HG03045 (cell line): ENCODE data around the gene CIITA.
"Not testable (repeated sequence)": the region's sequence is repeated elsewhere in the genome, so short reads cannot be mapped to it uniquely, and the experiment has no call there.

Experiments
- ATAC-seq: cut with Tn5 transposase; IDR thresholded peaks from one replicate; pipeline ENCODE4 v1.9.1; 2021; ENCODE audit warnings: mild to moderate bottlenecking, moderate library complexity; ENCODE audit not compliant: unreplicated experiment

CIITA gene

DNA sequence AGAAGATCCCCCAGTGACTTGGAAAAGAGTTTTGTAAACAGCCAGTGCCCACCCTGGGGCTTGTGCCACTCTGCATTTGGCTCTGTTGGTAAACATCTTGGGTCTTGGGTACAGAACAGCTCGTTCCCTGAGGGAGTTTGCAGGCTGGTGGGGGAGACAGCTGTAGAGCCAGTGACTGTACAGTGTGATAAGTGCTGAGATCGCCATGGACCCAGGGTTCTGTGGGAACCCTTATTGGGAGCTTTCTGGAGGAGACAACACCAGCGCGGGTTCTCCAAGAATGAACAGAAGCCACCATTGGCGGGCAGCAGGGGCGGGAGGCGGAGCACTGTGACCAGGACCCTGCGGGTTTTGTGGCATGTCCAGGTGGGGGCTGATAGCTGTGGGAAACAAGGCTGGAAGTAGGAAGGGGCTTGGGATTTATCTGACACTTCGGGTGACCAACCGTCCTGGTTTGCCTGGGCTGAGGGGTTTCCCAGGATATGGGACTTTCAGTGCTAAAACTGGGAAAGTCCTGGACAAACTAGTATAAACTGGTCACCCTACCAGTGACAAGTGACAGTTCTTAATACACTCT, 70.3 kb downstream of the CIITA start:
- ATAC-seq, result no peak

DNA sequence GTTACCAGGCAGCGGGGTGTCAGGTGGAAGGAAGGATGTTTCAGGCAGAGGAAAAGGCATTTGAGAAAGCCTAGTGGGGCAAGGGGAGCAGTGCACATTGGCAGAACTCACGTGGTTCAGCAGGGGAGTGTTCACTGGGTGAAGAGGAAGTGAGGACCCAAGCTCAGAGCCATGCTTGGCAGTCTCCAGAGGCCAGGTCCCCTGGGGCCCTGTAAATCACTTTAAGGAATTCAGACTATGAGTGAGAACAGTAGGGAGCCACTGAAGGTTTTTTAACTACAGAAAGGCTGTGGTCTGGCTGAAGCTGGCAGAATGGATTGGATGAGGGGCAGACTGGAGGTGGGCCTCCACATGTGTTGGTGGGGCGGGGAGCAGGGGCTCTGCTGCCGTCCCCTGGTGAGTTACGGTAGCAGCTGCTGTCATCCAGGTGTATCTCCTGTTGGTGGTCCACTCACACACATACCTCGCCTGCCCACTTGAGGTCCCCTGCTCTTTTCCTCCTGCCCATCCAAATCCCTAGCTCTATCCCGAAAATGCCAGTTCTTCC, 72.5 kb downstream of the CIITA start:
- ATAC-seq, result no peak

DNA sequence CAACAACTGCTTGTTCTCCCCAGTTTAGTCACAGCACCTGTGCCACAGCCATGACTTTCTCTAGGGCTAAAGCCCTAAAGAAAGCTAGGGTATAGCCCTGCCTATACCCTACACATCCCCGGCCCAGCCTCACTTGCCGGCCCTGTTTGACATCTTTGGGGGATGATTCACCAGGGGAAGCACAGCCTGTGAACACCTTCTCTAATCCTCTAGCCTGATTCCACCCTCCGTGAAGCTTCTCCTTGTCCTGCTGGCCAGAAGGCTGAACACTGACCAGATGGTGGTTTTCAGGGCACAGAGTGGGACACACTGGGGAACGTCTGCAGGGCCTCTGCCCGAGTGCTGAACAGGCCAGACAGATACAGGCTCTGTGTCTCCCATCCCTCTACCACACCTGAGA, 73.4 kb downstream of the CIITA start:
- no peak for ATAC-seq

DNA sequence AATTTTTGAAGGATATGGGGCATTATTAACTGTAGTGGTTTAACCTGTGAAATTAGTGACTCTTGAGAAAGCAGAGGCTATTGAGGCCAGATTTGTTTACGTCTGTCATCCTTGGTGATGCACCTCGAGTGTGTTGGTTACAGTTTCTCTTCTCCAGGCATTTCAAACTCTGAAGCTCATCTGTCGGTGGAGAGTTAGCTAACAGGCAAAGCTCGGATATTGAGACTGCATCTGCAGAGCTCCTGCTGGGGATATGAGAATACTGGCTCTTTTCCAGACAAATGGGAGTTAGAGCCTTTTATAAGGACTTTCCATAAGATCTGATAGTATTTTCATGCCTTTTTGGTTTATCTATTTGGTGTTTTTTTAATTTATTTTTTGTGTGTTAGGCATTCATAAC, 74.0 kb downstream of the CIITA start:
- ATAC-seq, result no peak

DNA sequence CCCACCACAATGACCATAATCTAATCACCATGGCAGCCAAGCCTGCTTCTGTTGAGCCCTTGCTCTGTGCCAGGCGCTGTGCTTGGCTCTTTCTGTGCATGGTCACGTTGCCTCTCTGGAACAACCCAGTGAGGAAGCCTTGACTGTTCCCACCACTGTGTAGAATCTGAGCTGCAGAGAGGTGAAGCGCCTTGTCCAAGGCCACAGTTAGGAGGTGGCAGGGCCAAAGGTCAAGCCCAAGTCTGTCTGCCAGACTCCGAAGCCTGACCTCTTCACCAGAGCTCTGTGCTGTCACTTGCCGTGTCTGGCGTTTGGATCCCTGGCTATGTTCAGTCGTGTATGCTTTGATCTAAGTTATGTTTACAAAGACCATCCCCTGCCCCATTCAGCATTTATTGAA, 77.9 kb downstream of the CIITA start:
- no peak for ATAC-seq

DNA sequence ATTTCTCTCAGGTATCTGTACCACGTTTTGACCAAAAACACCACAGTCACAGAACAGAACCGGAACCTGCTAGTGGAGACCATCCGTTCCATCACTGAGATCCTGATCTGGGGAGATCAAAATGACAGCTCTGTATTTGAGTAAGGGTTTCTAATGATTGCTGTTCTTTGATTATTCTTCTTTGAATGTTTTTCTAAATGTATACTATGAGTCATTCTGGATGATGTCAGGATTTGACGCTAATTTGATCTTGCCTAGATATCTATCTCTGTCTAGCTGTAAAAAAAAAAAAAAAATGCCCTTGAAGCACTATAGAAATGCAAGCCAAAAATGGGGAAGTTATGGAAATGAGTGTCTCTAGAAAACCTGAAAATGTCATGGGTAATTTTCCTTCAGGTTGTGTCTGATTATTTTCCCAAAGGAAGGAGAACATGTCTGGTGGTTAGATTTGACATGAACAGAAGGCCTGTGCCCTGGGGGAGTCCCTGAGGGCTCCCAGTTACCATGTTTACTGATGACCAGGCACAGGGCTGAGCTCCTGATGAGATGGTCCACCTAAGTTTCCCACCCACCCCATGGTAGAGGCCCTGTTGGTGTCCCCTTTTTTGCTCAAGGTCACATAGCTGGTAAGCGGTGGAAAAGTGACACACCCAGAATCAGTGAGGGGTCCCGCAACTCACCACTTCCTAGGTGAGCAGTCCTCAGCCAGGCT, 80.9 kb downstream of the CIITA start:
- ATAC-seq, result no peak

DNA sequence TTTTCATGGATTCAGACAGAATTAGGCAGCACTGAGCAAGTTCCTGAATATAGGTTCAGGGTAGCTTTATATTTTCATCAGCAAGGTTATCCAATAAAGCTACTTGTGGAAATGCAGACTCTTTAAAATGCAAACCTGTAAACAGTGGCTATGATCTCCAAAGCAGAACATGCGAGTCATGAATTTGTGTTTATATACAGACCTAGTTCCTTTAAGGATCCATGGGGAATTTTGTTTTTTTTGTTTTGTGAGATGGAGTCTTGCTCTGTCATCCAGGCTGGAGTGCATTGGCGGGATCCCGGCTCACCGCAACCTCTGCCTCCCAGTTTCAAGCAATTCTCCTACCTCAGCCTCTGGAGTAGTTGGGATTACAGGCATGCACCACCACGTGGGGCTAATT, 82.2 kb downstream of the CIITA start:
- ATAC-seq, result no peak

DNA sequence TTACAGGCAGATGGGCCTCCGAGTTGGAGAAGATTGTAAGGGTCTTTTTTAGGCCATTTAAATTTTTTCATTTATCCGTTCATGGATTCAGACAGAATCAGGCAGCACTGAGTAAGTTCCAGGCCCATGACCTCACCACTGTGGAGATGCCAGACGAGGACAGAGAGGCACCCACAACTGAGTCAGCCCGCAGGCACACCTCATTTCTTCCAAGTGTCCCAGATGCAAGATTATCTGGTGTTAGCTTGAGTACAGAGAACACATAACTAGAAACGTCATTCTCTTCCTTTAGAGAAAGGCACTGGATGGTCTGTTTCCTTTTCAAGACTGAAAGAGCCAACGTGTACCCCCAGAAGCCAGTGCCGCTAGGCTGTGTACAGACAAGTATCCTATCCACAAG, 84.2 kb downstream of the CIITA start:
- no peak for ATAC-seq

DNA sequence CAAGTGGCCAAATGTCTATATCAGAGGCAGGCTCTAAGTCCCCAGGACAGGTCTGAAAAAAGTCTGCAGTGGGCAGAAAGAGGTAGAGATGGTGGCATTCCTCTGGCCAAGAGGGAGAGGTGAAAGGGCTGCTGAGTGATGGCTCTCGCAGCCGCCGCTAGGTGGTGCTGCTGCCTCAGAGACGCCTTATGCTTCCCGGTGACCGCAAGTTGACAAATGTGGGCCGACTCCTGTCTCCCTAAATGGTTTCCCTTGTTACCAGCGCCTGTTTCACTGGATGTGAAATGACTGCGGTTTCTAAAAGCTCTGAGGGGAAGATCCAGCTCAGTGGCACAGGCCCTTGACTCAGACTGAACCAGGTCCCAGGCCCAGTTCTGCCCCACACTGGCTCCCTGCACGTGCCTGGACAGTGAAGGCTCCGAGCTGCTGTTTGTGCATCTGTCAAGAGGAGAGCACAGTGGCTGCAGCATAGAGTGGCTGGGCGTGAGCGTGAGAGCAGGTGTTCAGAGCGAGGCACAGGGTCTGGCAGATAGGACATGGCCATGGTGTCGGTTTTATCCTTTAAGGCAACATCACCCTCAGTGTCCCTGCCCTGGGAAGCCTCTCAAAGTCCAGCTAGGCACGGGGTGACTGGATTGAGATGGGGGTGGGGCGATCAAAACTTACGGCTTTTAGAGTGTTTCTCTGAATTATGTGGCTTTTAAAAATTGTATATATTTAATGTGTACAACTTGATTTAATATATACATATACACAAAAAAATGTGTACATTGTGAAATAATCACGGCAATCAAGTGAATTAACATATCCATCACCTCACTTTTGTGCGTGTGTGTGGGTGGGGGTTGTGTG, 87.3 kb downstream of the CIITA start:
- peak; percentile 55 for ATAC-seq

DNA sequence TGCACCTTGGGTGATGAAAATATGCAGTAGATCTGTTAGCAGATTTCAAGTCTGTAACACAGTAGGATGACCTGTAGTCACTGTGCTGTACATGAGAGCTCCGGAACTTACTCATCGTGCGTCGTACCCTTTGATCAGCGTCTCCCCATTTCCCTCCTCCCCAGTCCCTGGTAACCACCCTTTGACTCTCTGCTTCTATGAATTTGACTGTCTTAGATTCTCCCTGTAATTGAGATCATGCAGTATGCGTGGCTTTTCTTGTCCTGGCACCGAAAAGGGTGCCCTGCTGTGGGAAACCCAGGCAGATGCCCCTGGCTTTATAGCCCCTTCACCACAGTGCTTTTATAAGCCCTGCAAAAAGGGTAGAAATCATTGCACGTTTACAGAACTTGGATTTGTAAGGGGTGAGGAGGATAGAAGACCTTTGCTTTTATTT, 87.9 kb downstream of the CIITA start:
- no peak for ATAC-seq

DNA sequence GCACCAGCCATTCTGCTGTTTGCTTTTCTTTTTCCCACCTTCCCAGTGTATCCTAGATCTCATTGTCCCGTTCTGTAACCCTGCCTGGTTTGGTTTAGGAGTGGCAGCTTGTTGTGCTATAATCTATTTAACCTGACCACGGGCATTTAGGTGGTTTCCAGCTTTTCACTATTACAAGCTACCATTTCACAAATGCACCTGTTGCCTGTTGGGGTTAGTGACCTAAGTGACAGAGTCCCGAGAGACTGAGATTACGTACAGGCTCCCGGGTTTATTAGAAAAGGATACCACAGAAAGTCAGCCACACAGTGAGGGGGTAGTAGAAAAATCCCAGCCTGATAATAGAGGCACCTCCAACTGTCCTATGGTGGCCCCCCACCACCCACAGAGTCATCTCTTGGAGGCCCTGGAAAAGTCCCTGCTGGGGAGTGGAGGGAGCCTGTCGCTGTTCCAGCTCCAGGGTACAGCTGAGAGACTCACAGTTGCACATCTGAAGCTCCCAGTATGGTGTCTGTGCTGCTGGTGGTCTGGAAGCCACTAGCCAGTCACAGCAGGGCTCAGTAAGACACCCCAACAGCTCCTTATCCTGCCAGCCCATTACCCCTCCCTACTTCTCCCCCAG, 88.5 kb downstream of the CIITA start:
- ATAC-seq, result peak; percentile 48

DNA sequence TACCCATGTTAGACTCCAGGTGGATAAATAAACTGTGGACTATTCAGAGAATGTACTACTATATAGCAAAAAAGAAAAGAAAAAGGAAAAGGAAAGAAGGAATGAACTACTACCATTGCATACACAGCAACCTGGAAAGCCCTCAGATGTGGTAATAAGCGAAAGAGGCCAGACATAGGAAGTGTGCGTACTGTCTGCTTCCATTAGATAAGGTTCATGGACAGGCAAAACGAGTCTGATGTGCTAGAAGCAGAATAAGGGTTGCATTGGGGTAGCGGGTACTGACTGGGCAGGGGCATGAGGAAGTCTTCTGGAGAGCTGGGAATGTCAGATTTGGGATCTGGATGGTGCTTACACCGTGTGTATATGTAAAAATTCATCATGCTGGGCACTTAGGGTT, 89.1 kb downstream of the CIITA start:
- no peak for ATAC-seq

DNA sequence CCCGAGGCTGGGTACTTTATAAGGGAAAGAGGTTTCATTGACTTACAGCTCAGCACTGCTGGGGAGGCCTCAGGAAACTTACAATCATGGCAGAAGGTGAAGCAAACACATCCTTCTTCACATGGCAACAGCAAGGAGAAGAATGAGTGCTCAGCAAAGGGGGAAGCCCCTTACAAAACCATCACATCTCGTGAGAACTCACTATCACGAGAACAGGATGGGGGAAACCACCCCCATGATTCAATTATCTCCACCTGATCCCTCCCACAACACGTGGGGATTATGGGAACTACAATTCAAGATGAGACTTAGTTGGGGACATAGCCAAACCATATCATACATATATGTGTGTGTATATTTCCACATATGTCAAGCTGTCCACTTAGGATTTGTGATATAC, 89.6 kb downstream of the CIITA start:
- not testable (repeated sequence) for ATAC-seq

DNA sequence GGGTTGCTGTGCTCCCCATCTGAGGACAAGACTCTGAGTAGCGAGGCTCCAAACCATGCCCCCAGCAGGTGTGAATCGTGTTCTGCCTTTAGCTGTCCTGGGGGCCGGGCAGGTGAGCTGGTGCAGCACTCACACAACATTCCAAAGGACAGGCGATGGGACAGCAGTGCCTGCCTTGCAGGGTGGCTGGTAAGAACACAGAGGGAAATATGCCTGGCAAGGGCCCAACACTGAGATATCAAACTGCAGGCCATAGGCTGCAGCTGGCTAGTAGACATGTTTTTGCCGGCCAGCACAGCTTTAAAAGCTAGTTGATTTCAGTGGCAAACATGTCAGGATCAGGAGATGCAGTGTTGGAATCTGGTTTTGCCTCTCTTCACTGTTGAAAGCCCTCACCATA, 91.0 kb downstream of the CIITA start:
- ATAC-seq, result no peak

DNA sequence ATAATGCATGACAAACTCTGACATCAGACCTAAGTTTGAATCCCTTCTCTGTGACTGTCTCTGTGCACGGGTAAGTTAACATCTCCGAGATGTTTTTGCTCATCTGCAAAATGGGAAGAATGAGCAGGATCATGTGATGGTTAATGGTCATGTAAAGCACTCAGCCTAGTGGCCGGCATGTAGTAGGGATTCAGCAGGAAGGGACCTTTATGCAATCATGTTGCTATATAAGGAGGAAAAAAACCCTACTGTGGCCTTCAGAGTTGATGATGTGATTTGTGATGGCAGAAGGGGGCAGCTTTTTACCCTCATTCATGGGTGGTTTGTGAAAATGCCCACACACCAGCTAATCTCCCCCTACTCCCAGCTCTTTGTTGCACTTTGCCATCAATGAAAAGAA, 91.5 kb downstream of the CIITA start:
- no peak for ATAC-seq

DNA sequence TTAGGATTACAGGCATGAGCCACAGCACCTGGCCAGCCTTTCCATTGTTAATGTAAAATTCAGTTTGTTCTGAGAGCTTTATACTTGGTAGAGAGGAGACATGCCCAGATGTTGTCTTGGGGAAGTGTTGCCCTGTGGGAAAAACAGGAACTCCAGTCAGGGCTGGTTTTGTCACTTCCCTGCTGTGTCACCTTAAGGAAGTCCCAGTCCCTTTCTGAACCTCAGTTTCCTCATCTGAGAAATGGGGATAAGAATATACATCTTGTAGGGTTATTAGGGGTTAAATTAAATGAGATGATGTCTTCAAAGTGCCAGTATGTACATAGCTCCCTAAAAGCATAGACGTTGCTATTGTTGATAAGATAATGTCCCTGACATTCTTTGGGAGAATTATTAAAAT, 92.6 kb downstream of the CIITA start:
- ATAC-seq, result no peak

DNA sequence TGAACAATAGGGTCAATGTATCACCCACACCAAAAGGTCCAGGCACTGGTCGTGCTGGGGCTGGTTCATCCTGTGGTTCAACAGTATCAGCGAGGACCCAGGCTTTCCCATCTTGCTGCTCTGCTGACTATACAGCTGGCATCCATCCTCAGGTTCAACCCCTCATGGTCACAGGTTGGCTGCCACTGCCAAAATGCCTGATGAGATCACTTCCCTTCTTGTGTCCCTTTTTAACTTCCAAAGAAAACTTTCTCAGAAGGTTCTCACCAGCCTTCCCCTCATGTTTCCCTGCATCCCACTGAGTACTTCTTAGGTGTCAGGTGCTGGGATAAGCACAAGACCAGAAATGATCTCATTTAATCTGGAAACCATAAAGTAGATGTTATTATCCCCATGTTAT, 93.1 kb downstream of the CIITA start:
- ATAC-seq, result no peak

DNA sequence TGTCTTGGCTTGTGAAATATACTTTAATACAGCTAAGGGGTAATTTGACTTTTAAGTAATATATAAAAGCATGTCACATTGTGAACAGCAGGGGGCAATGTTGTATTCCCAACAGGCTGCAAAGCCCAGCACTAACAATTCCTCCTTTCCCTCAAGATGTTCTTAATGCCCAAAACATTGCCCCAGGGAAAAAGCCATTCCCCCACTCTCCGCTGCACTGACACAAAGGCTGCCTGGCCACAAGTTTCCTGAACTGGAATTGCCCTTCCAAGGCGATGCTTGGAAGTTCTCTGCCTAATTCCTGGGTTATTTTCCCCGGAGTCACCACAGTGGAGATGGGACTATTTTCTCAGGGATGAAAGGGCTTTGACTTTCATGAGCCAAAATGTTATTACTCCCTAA, 94.6 kb downstream of the CIITA start:
- no peak for ATAC-seq

DNA sequence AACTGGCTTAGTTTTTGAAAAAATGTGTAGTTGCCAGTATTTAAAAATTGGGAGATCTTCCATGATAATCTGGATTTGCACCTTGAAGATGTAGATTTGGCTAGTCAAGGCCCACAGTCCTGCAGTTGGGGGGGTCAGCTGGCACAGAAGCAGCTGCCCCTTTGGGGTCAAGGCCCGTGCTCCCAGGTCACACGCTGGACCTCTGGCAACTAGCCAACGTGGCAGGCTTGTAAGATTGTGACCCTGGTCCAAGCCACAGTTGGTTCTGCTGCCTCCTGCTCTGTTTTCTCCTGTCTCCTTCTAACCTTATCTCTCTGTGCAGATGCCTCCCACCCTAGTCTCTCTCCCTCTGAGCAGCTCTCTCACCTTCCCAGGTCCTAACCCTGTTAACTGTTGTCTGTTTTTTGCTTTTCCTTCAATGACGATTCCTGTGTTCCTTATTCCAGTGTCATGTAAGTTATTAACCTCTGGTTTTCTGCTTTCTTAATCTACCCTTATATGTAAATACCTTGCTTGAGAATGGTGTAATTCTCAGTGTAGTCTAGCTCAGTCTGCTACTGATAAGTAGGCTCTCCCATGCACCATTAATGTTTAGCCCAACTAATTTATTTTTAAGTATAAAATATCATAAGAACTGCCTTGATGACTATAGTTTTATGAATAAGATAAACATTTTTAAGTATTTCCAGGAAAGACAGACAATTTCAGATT, 95.3 kb downstream of the CIITA start:
- no peak for ATAC-seq

DNA sequence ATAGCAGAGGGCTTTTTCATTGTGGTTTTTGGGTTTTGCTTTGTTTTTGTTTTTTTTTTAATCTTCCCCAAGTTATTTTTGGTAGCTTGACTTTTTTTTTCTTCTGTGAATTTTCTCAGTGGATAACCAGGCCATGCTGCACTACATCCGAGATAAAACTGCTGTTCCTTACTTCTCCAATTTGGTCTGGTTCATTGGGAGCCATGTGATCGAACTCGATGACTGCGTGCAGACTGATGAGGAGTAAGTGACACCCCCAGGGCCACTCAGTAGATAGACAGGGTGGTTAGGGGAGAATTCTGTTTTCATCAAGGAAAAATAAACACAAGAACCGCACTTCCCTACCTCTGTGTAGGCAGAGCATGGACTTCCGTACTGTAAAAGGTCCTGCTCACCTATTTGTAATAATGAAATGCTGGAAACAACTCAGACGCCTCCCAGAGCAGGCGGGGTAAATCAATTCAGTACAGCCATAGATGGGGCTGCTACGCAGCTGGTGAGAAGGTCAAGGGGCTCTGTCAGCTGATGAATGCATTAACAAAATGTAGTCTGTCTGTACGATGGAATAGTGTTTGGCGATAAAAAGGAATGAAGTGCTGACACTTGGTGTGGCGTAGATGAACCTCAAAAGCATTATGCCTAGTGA, 95.9 kb downstream of the CIITA start:
- ATAC-seq, result no peak
